ENCODE results near the gene CABLES1. TPM values are rescaled to one million over a fixed set of nuclear protein-coding genes. Genes with fewer than 3 reads are reported as not detected.

The CABLES1 gene
- total and polyA plus RNA-seq, 3 donors from 2014 or later = 6.2 to 15.8 (median 12.0) TPM

DNA sequence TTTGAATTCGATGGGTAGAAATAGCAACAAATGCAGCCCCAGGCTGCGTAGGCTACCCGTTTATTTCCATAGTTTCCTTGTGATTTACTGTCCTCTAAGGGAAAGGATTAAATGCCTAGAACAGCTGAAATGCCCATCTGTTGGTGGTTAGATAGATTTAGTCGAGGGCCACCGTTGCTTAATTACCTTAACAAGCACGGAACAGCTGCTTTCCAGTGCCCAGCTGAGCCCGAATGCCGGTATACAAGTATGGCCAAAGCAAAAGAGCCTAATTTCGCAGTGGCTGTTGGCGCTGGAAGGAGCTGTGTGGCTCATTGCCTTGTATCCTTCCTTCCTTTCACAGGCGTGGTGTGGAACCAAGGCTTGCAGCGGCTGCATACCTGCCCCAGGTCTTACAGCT, 109.1 kb downstream of the CABLES1 start:
- no peaks in the 10 kb centered on the region for H3K27me3 ChIP-seq
- no peak overlapping the region for H3K4me3 ChIP-seq
- no peaks in the 10 kb centered on the region for H3K36me3 ChIP-seq (ENCODE audit: low read depth, missing control alignments)
- no peak overlapping the region for H3K27ac ChIP-seq
- intact Hi-C loops (cut with DNase I; ENCODE audit: low total_unique reads) = no loop called here
- 83 to 84% methylated on average over 12 of the region's 12 CpGs for WGBS, 2 donors
- H3K4me1 ChIP-seq = no peaks in the 10 kb centered on the region
- no peaks in the 10 kb centered on the region for H3K9me3 ChIP-seq
- DNase-seq = no peak
- TF ChIP-seq CTCF (IDR thresholded peaks at IDR 0.05) (no peak), POLR2A (IDR thresholded peaks at IDR 0.05) (no peak)

- Histone ChIP-seq H3K4me1 (no peaks in the 10 kb centered on the region), H3K36me3 (ENCODE audit: low read depth, missing control alignments) (no peaks in the 10 kb centered on the region), H3K27ac (no peak overlapping the region), H3K27me3 (no peaks in the 10 kb centered on the region), H3K4me3 (no peak overlapping the region), H3K9me3 (no peaks in the 10 kb centered on the region)
- no peak for DNase-seq
- TF ChIP-seq CTCF (IDR thresholded peaks at IDR 0.05) = no peak
- intact Hi-C loops (cut with DNase I; ENCODE audit: low total_unique reads) = no loop called here
- WGBS, 2 donors = 86 to 88% methylated on average over 6 of the region's 6 CpGs
Observed at GRCh38 chr18:23245461-23245860, 110.2 kb downstream of the CABLES1 start.

DNA sequence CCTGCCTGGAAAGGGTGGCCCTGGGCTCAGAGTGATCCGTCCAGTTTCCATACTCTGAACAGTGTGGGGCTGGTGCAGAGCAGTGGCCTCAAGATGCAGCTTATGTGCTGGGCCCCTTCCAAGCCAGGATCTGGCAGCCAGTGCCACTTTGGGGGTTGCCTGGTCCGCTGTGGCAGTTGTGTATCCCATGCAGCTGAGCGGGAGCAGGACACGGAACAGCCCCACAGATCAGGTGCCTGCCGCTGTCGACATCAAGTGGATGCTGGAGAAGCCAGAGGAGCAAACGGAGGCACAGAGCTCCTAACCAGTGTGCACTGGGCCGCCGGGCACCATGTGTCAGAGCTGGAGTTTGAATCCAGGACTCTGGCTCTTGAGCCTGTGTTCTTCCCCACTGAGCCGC, 112.0 kb downstream of the CABLES1 start:
- H3K4me1 ChIP-seq = no peaks in the 10 kb centered on the region
- 94% methylated on average over 6 to 10 of the region's 10 CpGs for WGBS, 2 donors
- H3K27ac ChIP-seq = no peak overlapping the region
- no peak for DNase-seq
- H3K27me3 ChIP-seq = no peaks in the 10 kb centered on the region
- H3K4me3 ChIP-seq = no peak overlapping the region
- no peak for TF ChIP-seq POLR2A (IDR thresholded peaks at IDR 0.05)
- no peak for TF ChIP-seq CTCF (IDR thresholded peaks at IDR 0.05)
- no peaks in the 10 kb centered on the region for H3K9me3 ChIP-seq
- intact Hi-C loops (cut with DNase I; ENCODE audit: low total_unique reads) = no loop called here
- H3K36me3 ChIP-seq (ENCODE audit: low read depth, missing control alignments) = no peaks in the 10 kb centered on the region

- Histone ChIP-seq H3K27me3 (no peaks in the 10 kb centered on the region), H3K4me3 (no peak overlapping the region), H3K36me3 (ENCODE audit: low read depth, missing control alignments) (no peaks in the 10 kb centered on the region), H3K4me1 (no peaks in the 10 kb centered on the region), H3K9me3 (no peaks in the 10 kb centered on the region), H3K27ac (no peak overlapping the region)
- intact Hi-C loops (cut with DNase I; ENCODE audit: low total_unique reads) = no loop called here
- TF ChIP-seq CTCF (IDR thresholded peaks at IDR 0.05) (no peak), POLR2A (IDR thresholded peaks at IDR 0.05) (no peak)
- DNase-seq = no peak
- WGBS, 2 donors = 92 to 94% methylated on average over 14 of the region's 14 CpGs
Observed at GRCh38 chr18:23247896-23248295, 112.6 kb downstream of the CABLES1 start.

DNA sequence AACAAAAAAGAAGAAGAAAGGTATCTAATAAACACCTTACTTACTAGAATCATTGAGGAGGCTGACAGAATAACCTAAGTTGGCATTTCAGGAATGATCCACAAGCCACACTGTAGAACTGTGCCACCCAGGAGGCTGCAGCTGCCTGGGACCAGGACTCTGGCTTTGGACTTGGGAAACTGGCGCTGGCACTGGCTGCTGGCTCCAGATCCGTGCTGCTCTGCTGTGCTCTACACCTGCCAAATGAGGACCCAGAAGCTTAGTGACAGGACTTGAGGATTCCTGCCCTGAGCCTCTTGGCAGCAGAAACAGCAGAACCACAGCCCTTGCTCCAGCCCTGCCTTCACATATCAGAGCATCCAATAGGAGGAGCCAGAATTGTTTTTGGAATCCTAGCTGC, 113.5 kb downstream of the CABLES1 start:
- no peak overlapping the region for H3K4me3 ChIP-seq
- H3K36me3 ChIP-seq (ENCODE audit: low read depth, missing control alignments) = no peaks in the 10 kb centered on the region
- DNase-seq = no peak
- WGBS, 2 donors = 97 to 100% methylated on average over 1 to 2 of the region's 2 CpGs
- no peak for TF ChIP-seq POLR2A (IDR thresholded peaks at IDR 0.05)
- no peak for TF ChIP-seq CTCF (IDR thresholded peaks at IDR 0.05)
- H3K4me1 ChIP-seq = no peaks in the 10 kb centered on the region
- intact Hi-C loops (cut with DNase I; ENCODE audit: low total_unique reads) = no loop called here
- H3K27ac ChIP-seq = no peak overlapping the region
- H3K27me3 ChIP-seq = no peaks in the 10 kb centered on the region
- no peaks in the 10 kb centered on the region for H3K9me3 ChIP-seq

All from testis (tissue), 3 donors.